Stomach (tissue), 9 donors: ENCODE results near the gene TIGD4. TPM values are rescaled to one million over a fixed set of nuclear protein-coding genes. Genes with fewer than 3 reads are reported as not detected.

Source experiments
- DNase-seq, 2 donors: peaks; one replicate each; pipeline versions ENCODE4 v3.0.0 to v3.0.0-alpha.2; 2013 to 2019
- H3K27ac ChIP-seq, 5 donors: fragments of 200-600 bp in 4 of 5; sonication (generic) in 4 of 5; one replicate each; pipeline ENCODE4 v1.5.1; 2013 to 2019; ENCODE audit warnings: mild to moderate bottlenecking in 1 of 5, moderate library complexity in 1 of 5
- H3K27me3 ChIP-seq, 3 donors: fragments of 200-600 bp; sonication (generic); one replicate each; pipeline ENCODE4 v1.5.1; 2017 to 2019; ENCODE audit warnings: mixed run types in 1 of 3
- H3K36me3 ChIP-seq, 4 donors: fragments of 200-600 bp; sonication (generic); 1 replicate in 3 of 4; 2 replicates in 1 of 4; pipeline ENCODE4 v1.5.1; 2016 to 2019
- H3K4me1 ChIP-seq, 4 donors: fragments of 200-600 bp; sonication (generic); one replicate each; pipeline ENCODE4 v1.5.1; 2016 to 2019
- H3K4me3 ChIP-seq, 4 donors: fragments of 200-600 bp; sonication (generic) in 3 of 4; one replicate each; pipeline ENCODE4 v1.5.1; 2016 to 2019; ENCODE audit warnings: mild to moderate bottlenecking in 1 of 4
- H3K9me3 ChIP-seq, 4 donors: fragments of 200-600 bp; sonication (generic); one replicate each; pipeline ENCODE4 v1.5.1; 2016 to 2019
- EP300 ChIP-seq: sonication (generic); formaldehyde crosslinking; IDR thresholded peaks from one replicate; pipeline ENCODE4 v1.6.1; 2017; ENCODE audit warnings: antibody characterized with exemption
- POLR2A ChIP-seq, 4 donors: fragments of 450-650 bp; IDR thresholded peaks; one replicate each; pipeline ENCODE4 v1.6.1; 2016; ENCODE audit warnings: antibody characterized with exemption in 4 of 4, control low read depth in 2 of 4, mild to moderate bottlenecking in 1 of 4, moderate library complexity in 1 of 4
- POLR2AphosphoS5 ChIP-seq, 3 donors: sonication (generic); formaldehyde crosslinking; IDR thresholded peaks; one replicate each; pipeline ENCODE4 v1.6.1; 2016; ENCODE audit warnings: antibody characterized with exemption in 3 of 3
- WGBS, 5 donors: extraction: QIAGEN DNeasy Blood & Tissue Kit in 3 of 5; methylation state at CpG; one replicate each; pipeline versions ENCODE4 v1.1.5 to v1.1.7; 2013 to 2018; 5-methylcytosine and 5-hydroxymethylcytosine counted together
- intact Hi-C: fragments of 100-400 bp; cut with DNase I; formaldehyde crosslinking; loops from one replicate; pipeline ENCODE4 v1.15.1; 2023; ENCODE audit warnings: low total_unique reads
- polyA plus RNA-seq, 3 donors: library from polyadenylated mRNA; stranded (reverse); fragments of 200-250 nt; gene quantifications; one replicate each; pipeline ENCODE4 v1.2.3, GENCODE V29; 2013
- total RNA-seq, 5 donors: library from RNA; depleted of rRNA; stranded (reverse); fragments of >200 nt; gene quantifications; one replicate each; pipeline versions ENCODE4 v1.1.0 to v1.2.3, GENCODE V29; 2014 to 2016
- TF ChIP-seq, protein P1 (sequence below), 7 experiments: fragments of 450-650 bp in 4 of 7; fragments of 200-600 bp in 3 of 7; sonication (generic) in 3 of 7; IDR thresholded peaks; one replicate each; pipeline ENCODE4 v1.5.1; 2016 to 2019; ENCODE audit warnings: antibody characterized with exemption in 7 of 7, control low read depth in 2 of 7, mild to moderate bottlenecking in 1 of 7
- donor health status: healthy with polysubstance abuse.
- donor health status: Bipolar disorder and iron deficiency.
- donor health status: healthy.

Gene TIGD4
- total and polyA plus RNA-seq, 8 donors, result 0.20 to 4.1 (median 0.72) TPM; not detected in 4

GRCh38 chr4:152748619-152749018 lies 30.9 kb downstream of the TIGD4 start:
- 89 to 96% (median 94%) methylated on average over 9 of the region's 9 CpGs for WGBS, 5 donors
- no peak for DNase-seq
- peaks cover 0 to 12% (median 5%) of the 10 kb centered on the region in 4 donors for H3K9me3 ChIP-seq
- no peak for TF ChIP-seq POLR2AphosphoS5 (IDR thresholded peaks at IDR 0.05)
- TF ChIP-seq, protein P1, sequence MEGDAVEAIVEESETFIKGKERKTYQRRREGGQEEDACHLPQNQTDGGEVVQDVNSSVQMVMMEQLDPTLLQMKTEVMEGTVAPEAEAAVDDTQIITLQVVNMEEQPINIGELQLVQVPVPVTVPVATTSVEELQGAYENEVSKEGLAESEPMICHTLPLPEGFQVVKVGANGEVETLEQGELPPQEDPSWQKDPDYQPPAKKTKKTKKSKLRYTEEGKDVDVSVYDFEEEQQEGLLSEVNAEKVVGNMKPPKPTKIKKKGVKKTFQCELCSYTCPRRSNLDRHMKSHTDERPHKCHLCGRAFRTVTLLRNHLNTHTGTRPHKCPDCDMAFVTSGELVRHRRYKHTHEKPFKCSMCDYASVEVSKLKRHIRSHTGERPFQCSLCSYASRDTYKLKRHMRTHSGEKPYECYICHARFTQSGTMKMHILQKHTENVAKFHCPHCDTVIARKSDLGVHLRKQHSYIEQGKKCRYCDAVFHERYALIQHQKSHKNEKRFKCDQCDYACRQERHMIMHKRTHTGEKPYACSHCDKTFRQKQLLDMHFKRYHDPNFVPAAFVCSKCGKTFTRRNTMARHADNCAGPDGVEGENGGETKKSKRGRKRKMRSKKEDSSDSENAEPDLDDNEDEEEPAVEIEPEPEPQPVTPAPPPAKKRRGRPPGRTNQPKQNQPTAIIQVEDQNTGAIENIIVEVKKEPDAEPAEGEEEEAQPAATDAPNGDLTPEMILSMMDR (IDR thresholded peaks at IDR 0.05), result no peak
- no peak for TF ChIP-seq EP300
- TF ChIP-seq POLR2A (IDR thresholded peaks at IDR 0.05), result no peak
- H3K4me1 ChIP-seq, result no peaks in the 10 kb centered on the region
- intact Hi-C loops, result no loop called here
- no peak overlapping the region for H3K4me3 ChIP-seq
- H3K36me3 ChIP-seq, result no peaks in the 10 kb centered on the region
- H3K27me3 ChIP-seq, result no peaks in the 10 kb centered on the region
- H3K27ac ChIP-seq, result no peak overlapping the region

- no peak for TF ChIP-seq POLR2AphosphoS5 (IDR thresholded peaks at IDR 0.05)
- TF ChIP-seq EP300, result no peak
- TF ChIP-seq, protein P1 (IDR thresholded peaks at IDR 0.05), result no peak
- no peaks in the 10 kb centered on the region for H3K4me1 ChIP-seq
- WGBS, 5 donors, result 44 to 79% (median 60%) methylated on average over 2 of the region's 2 CpGs
- H3K4me3 ChIP-seq, result no peak overlapping the region
- H3K36me3 ChIP-seq, result no peaks in the 10 kb centered on the region
- DNase-seq, result no peak
- H3K27me3 ChIP-seq, result no peaks in the 10 kb centered on the region
- H3K9me3 ChIP-seq, result peaks cover 0 to 12% (median 5%) of the 10 kb centered on the region in 4 donors
- intact Hi-C loops, result no loop called here
- H3K27ac ChIP-seq, result no peak overlapping the region
Observed at GRCh38 chr4:152747444-152747843, 32.1 kb downstream of the TIGD4 start.

DNA sequence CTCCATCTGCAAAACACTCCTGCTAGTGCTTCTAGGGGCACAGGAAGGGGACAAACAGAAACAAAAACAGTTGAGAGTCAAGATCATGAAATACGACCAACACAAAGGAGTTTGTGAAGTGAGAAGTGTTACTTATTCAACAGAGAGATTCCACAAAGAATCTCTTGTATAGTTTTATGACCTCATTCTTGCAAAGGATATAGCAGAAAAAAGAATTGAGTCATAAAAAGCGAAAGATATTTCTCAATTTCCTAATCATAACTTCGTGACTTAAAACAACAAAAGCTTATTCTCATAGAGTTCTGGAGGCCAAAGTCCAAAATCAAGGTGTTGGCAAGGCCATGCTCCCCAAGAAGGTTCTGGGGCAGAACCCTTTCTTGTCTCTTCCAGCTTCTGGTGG lies 40.7 kb downstream of the TIGD4 start:
- no peaks in the 10 kb centered on the region for H3K4me1 ChIP-seq
- WGBS, 5 donors, result 19 to 46% (median 24%) methylated on average over 3 of the region's 3 CpGs
- no peaks in the 10 kb centered on the region for H3K9me3 ChIP-seq
- intact Hi-C loops, result no loop called here
- TF ChIP-seq POLR2A (IDR thresholded peaks at IDR 0.05) (no peak), POLR2AphosphoS5 (IDR thresholded peaks at IDR 0.05) (no peak)
- TF ChIP-seq, protein P1 (IDR thresholded peaks at IDR 0.05), result no peak
- no peaks in the 10 kb centered on the region for H3K27me3 ChIP-seq
- peak in 1 of 2 donors; percentile 39 for DNase-seq
- H3K27ac ChIP-seq, result no peak overlapping the region
- no peak overlapping the region for H3K4me3 ChIP-seq
- no peaks in the 10 kb centered on the region for H3K36me3 ChIP-seq

DNA sequence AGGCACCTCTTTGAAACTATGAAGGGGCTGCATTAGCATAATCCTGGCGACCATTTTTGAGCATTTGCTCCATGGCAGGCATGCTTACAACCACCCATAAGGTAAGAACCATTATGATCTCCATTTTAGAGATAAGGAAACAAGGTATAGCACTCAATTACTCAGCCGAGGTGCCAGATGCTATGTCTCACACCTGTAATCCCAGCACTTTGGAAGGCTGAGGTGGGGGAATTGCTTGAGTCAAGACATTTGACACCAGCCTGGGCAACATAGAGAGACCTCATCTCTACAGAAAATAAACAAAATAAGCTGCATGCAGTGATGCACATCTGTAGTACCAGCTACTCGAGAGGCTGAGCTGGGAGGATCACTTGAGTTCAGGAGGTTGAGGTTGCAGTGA lies 43.6 kb downstream of the TIGD4 start:
- Histone ChIP-seq H3K36me3 (no peaks in the 10 kb centered on the region), H3K4me3 (no peak overlapping the region), H3K9me3 (no peaks in the 10 kb centered on the region), H3K4me1 (no peaks in the 10 kb centered on the region), H3K27me3 (no peaks in the 10 kb centered on the region), H3K27ac (no peak overlapping the region)
- TF ChIP-seq POLR2AphosphoS5 (IDR thresholded peaks at IDR 0.05) (no peak), POLR2A (IDR thresholded peaks at IDR 0.05) (no peak), EP300 (no peak)
- TF ChIP-seq, protein P1 (IDR thresholded peaks at IDR 0.05), result no peak
- intact Hi-C loops, result no loop called here
- DNase-seq, result no peak
- WGBS, 5 donors, result 58 to 75% (median 69%) methylated on average over 3 of the region's 3 CpGs
